SK-N-SH (cell line): ENCODE measurements around the gene IFNL2.

Source experiments
- EP300 ChIP-seq, 2 experiments: IDR thresholded peaks; 2 replicates each; pipeline versions ENCODE4 v1.4.0 to v1.6.1; 2012; ENCODE audit warnings: borderline replicate concordance in 1 of 2, low read depth in 1 of 2, low read length in 1 of 2
- EZH2phosphoT487 ChIP-seq: fragments of 200-600 bp; sonication (generic); IDR thresholded peaks from 2 replicates; pipeline ENCODE4 v1.6.1; 2017; ENCODE audit warnings: low read depth, mixed run types, mild to moderate bottlenecking, antibody characterized with exemption, moderate library complexity, borderline replicate concordance
- FOXJ3 ChIP-seq: sonication (generic); formaldehyde crosslinking; IDR thresholded peaks from 2 replicates; pipeline ENCODE4 v1.5.1; 2020; ENCODE audit warnings: mild to moderate bottlenecking, missing genetic modification reagents
- GABPA ChIP-seq: IDR thresholded peaks from 2 replicates; pipeline ENCODE4 v1.4.0; 2012; ENCODE audit warnings: low read depth, mild to moderate bottlenecking
- NFIC ChIP-seq: IDR thresholded peaks from 2 replicates; pipeline ENCODE4 v1.4.0; 2012; ENCODE audit warnings: borderline replicate concordance
- POLR2AphosphoS5 ChIP-seq: IDR thresholded peaks from 2 replicates; pipeline ENCODE4 v1.6.1; 2012; ENCODE audit warnings: low read depth, low read length
- RXRA ChIP-seq: IDR thresholded peaks from 2 replicates; pipeline ENCODE4 v1.4.0; 2012; ENCODE audit warnings: low read depth, mild to moderate bottlenecking, borderline replicate concordance
- SMC3 ChIP-seq: IDR thresholded peaks from 2 replicates; pipeline ENCODE4 v1.6.1; 2012; ENCODE audit warnings: low read depth, low read length, improper control_type of control experiment
- TAF1 ChIP-seq: IDR thresholded peaks from 2 replicates; pipeline ENCODE4 v1.6.1; 2012; ENCODE audit warnings: low read depth, mild to moderate bottlenecking, low read length, moderate library complexity, borderline replicate concordance
- USF2 ChIP-seq: fragments of 150-350 bp; IDR thresholded peaks from 2 replicates; pipeline ENCODE4 v1.6.1; 2017; ENCODE audit warnings: antibody characterized with exemption, low read length, low read depth, borderline replicate concordance
- YY1 ChIP-seq: IDR thresholded peaks from 2 replicates; pipeline ENCODE4 v1.4.0; 2012; ENCODE audit warnings: low read depth, mild to moderate bottlenecking
- TF ChIP-seq, protein P1 (sequence below): fragments of 200-600 bp; sonication (generic); IDR thresholded peaks from 2 replicates; pipeline ENCODE4 v1.6.1; 2017; ENCODE audit warnings: antibody characterized with exemption, mild to moderate bottlenecking, moderate library complexity
- TF ChIP-seq, protein P2 (sequence below): IDR thresholded peaks from 2 replicates; pipeline ENCODE4 v1.6.1; 2012; ENCODE audit warnings: mild to moderate bottlenecking, low read depth, low read length, moderate library complexity

GRCh38 chr19:39254531-39255345, 13.5 kb upstream of the IFNL2 start:
- TF ChIP-seq RXRA (no peak), EZH2phosphoT487 (no peak), TAF1 (no peak), FOXJ3 (CRISPR knock-in tag) (no peak), GABPA (no peak), YY1 (no peak), POLR2AphosphoS5 (no peak), USF2 (no peak), NFIC (no peak), EP300 (IDR thresholded peaks at IDR 0.05; ENCODE audit: borderline replicate concordance in 1 of 2, low read depth in 1 of 2, low read length in 1 of 2) (no peak), SMC3 (no peak)
- TF ChIP-seq, protein P1, sequence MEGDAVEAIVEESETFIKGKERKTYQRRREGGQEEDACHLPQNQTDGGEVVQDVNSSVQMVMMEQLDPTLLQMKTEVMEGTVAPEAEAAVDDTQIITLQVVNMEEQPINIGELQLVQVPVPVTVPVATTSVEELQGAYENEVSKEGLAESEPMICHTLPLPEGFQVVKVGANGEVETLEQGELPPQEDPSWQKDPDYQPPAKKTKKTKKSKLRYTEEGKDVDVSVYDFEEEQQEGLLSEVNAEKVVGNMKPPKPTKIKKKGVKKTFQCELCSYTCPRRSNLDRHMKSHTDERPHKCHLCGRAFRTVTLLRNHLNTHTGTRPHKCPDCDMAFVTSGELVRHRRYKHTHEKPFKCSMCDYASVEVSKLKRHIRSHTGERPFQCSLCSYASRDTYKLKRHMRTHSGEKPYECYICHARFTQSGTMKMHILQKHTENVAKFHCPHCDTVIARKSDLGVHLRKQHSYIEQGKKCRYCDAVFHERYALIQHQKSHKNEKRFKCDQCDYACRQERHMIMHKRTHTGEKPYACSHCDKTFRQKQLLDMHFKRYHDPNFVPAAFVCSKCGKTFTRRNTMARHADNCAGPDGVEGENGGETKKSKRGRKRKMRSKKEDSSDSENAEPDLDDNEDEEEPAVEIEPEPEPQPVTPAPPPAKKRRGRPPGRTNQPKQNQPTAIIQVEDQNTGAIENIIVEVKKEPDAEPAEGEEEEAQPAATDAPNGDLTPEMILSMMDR = no peak
- TF ChIP-seq, protein P2, sequence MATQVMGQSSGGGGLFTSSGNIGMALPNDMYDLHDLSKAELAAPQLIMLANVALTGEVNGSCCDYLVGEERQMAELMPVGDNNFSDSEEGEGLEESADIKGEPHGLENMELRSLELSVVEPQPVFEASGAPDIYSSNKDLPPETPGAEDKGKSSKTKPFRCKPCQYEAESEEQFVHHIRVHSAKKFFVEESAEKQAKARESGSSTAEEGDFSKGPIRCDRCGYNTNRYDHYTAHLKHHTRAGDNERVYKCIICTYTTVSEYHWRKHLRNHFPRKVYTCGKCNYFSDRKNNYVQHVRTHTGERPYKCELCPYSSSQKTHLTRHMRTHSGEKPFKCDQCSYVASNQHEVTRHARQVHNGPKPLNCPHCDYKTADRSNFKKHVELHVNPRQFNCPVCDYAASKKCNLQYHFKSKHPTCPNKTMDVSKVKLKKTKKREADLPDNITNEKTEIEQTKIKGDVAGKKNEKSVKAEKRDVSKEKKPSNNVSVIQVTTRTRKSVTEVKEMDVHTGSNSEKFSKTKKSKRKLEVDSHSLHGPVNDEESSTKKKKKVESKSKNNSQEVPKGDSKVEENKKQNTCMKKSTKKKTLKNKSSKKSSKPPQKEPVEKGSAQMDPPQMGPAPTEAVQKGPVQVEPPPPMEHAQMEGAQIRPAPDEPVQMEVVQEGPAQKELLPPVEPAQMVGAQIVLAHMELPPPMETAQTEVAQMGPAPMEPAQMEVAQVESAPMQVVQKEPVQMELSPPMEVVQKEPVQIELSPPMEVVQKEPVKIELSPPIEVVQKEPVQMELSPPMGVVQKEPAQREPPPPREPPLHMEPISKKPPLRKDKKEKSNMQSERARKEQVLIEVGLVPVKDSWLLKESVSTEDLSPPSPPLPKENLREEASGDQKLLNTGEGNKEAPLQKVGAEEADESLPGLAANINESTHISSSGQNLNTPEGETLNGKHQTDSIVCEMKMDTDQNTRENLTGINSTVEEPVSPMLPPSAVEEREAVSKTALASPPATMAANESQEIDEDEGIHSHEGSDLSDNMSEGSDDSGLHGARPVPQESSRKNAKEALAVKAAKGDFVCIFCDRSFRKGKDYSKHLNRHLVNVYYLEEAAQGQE = no peak
